H9 (cell line): ENCODE measurements around the gene ADRM1. TPM values are rescaled to one million over a fixed set of nuclear protein-coding genes. Genes with fewer than 3 reads are reported as not detected.

Experiments used
- DNase-seq: peaks from one replicate; pipeline ENCODE4 v3.0.0-alpha.2; 2017
- H2AFZ ChIP-seq: one replicate; pipeline ENCODE4 v1.6.1; 2013; ENCODE audit warnings: mild to moderate bottlenecking, low read length, control low read depth, moderate library complexity
- H2AK5ac ChIP-seq: 2 replicates; pipeline ENCODE4 v1.6.1; 2013; ENCODE audit warnings: low read length, control low read depth, mixed read lengths; ENCODE audit not compliant: insufficient read length
- H2BK120ac ChIP-seq: one replicate; pipeline ENCODE4 v1.6.1; 2013; ENCODE audit warnings: low read depth, mild to moderate bottlenecking, low read length, control low read depth, inconsistent platforms; ENCODE audit not compliant: poor library complexity, severe bottlenecking
- H2BK12ac ChIP-seq: 2 replicates; pipeline ENCODE4 v1.6.1; 2013; ENCODE audit warnings: low read length, control low read depth, mixed read lengths, low read depth; ENCODE audit not compliant: insufficient read length
- H2BK15ac ChIP-seq: 2 replicates; pipeline ENCODE4 v1.6.1; 2013; ENCODE audit warnings: low read depth, low read length, control low read depth
- H2BK20ac ChIP-seq: one replicate; pipeline ENCODE4 v1.6.1; 2013; ENCODE audit warnings: low read depth, mild to moderate bottlenecking, low read length, control low read depth, inconsistent platforms; ENCODE audit not compliant: poor library complexity, severe bottlenecking
- H2BK5ac ChIP-seq: 2 replicates; pipeline ENCODE4 v1.6.1; 2013; ENCODE audit warnings: low read length, control low read depth, mixed read lengths; ENCODE audit not compliant: insufficient read length
- H3K14ac ChIP-seq: 2 replicates; pipeline ENCODE4 v1.6.1; 2013; ENCODE audit warnings: low read length, control low read depth; ENCODE audit not compliant: insufficient read depth
- H3K18ac ChIP-seq: 2 replicates; pipeline ENCODE4 v1.6.1; 2013; ENCODE audit warnings: low read depth, mild to moderate bottlenecking, mixed read lengths, low read length, control low read depth; ENCODE audit not compliant: insufficient read length
- H3K23ac ChIP-seq: 2 replicates; pipeline ENCODE4 v1.6.1; 2013; ENCODE audit warnings: low read length, control low read depth, mixed read lengths, low read depth; ENCODE audit not compliant: insufficient read length
- H3K23me2 ChIP-seq: 2 replicates; pipeline ENCODE4 v1.6.1; 2013; ENCODE audit warnings: low read depth, mild to moderate bottlenecking, mixed read lengths, low read length, control low read depth; ENCODE audit not compliant: insufficient read length, poor library complexity, severe bottlenecking
- H3K27ac ChIP-seq: 2 replicates; pipeline ENCODE4 v1.5.1; 2013; ENCODE audit warnings: low read length, control low read depth, mixed read lengths, low read depth; ENCODE audit not compliant: insufficient read length
- H3K27me3 ChIP-seq: 2 replicates; pipeline ENCODE4 v1.6.1; 2013; ENCODE audit warnings: low read length, control low read depth, inconsistent platforms; ENCODE audit not compliant: insufficient read depth
- H3K4ac ChIP-seq: 2 replicates; pipeline ENCODE4 v1.6.1; 2013; ENCODE audit warnings: low read depth, mild to moderate bottlenecking, control low read depth, inconsistent platforms, low read length, moderate library complexity
- H3K4me1 ChIP-seq: 2 replicates; pipeline ENCODE4 v1.6.1; 2013; ENCODE audit warnings: low read length, control low read depth, inconsistent platforms; ENCODE audit not compliant: insufficient read depth
- H3K4me2 ChIP-seq: 2 replicates; pipeline ENCODE4 v1.6.1; 2013; ENCODE audit warnings: low read length, control low read depth, mixed read lengths; ENCODE audit not compliant: insufficient read length, insufficient read depth
- H3K56ac ChIP-seq: 2 replicates; pipeline ENCODE4 v1.6.1; 2013; ENCODE audit warnings: low read depth, mild to moderate bottlenecking, mixed read lengths, low read length, control low read depth; ENCODE audit not compliant: insufficient read length
- H3K79me1 ChIP-seq: 2 replicates; pipeline ENCODE4 v1.6.1; 2013; ENCODE audit warnings: low read depth, mild to moderate bottlenecking, moderate library complexity, low read length, control low read depth, inconsistent platforms; ENCODE audit not compliant: insufficient read depth, poor library complexity, severe bottlenecking
- H3K79me2 ChIP-seq: 2 replicates; pipeline ENCODE4 v1.6.1; 2013; ENCODE audit warnings: low read length, control low read depth, inconsistent platforms; ENCODE audit not compliant: insufficient read depth
- H3K9ac ChIP-seq: 2 replicates; pipeline ENCODE4 v1.6.1; 2013; ENCODE audit warnings: low read length, control low read depth, mixed read lengths; ENCODE audit not compliant: insufficient read length; ENCODE audit errors: extremely low read depth
- H3K9me3 ChIP-seq: one replicate; pipeline ENCODE4 v1.6.1; 2013; ENCODE audit warnings: low read depth, low read length, inconsistent platforms; ENCODE audit not compliant: control insufficient read depth
- H3T11ph ChIP-seq: one replicate; pipeline ENCODE4 v1.6.1; 2013; ENCODE audit warnings: mild to moderate bottlenecking, low read length, control low read depth, inconsistent platforms
- H4K20me1 ChIP-seq: one replicate; pipeline ENCODE4 v1.6.1; 2013; ENCODE audit not compliant: control insufficient read depth, insufficient read length, insufficient read depth
- H4K5ac ChIP-seq: 2 replicates; pipeline ENCODE4 v1.6.1; 2013; ENCODE audit warnings: low read depth, mild to moderate bottlenecking, mixed read lengths, low read length, control low read depth; ENCODE audit not compliant: insufficient read length
- H4K8ac ChIP-seq: replicated peaks from 2 replicates; pipeline ENCODE4 v1.6.1; 2013; ENCODE audit warnings: low read length, control low read depth, mixed read lengths, low read depth; ENCODE audit not compliant: insufficient read length
- H4K91ac ChIP-seq: 2 replicates; pipeline ENCODE4 v1.6.1; 2013; ENCODE audit warnings: low read depth, mild to moderate bottlenecking, moderate library complexity, mixed read lengths, low read length, control low read depth; ENCODE audit not compliant: insufficient read length
- H3K27ac Mint-ChIP-seq, 3 experiments: 2 replicates in 2 of 3; 3 replicates in 1 of 3; pipeline ENCODE4 v1.8.0; 2020 to 2021; ENCODE audit warnings: mixed read lengths in 3 of 3, mild to moderate bottlenecking in 1 of 3, moderate library complexity in 1 of 3
- H3K27me3 Mint-ChIP-seq: 2 replicates; pipeline ENCODE4 v1.8.0; 2021; ENCODE audit warnings: low read depth, mild to moderate bottlenecking, moderate library complexity, mixed read lengths
- H3K36me3 Mint-ChIP-seq, 3 experiments: 2 replicates in 2 of 3; 3 replicates in 1 of 3; pipeline ENCODE4 v1.8.0; 2020 to 2021; ENCODE audit warnings: low read depth in 3 of 3, mixed read lengths in 3 of 3; ENCODE audit not compliant: insufficient read depth in 1 of 3
- H3K4me1 Mint-ChIP-seq, 2 experiments: 2 replicates each; pipeline ENCODE4 v1.8.0; 2020; ENCODE audit warnings: mixed read lengths in 2 of 2
- H3K4me3 Mint-ChIP-seq, 2 experiments: 2 replicates in 1 of 2; 3 replicates in 1 of 2; pipeline ENCODE4 v1.8.0; 2020 to 2021; ENCODE audit warnings: mild to moderate bottlenecking in 2 of 2, mixed read lengths in 2 of 2, moderate library complexity in 1 of 2
- H3K9me3 Mint-ChIP-seq, 2 experiments: 2 replicates in 1 of 2; 3 replicates in 1 of 2; pipeline ENCODE4 v1.8.0; 2020; ENCODE audit warnings: mild to moderate bottlenecking in 2 of 2, mixed read lengths in 2 of 2, moderate library complexity in 1 of 2
- WGBS: extraction: QIAGEN DNeasy Blood & Tissue Kit; methylation state at CpG from one replicate; pipeline ENCODE4 v1.1.7; 2013; ENCODE audit warnings: missing lambda C conversion rate, low lambda C conversion rate, mixed read lengths; ENCODE audit not compliant: insufficient read length; ENCODE audit errors: extremely low coverage; 5-methylcytosine and 5-hydroxymethylcytosine counted together
- total RNA-seq: library from RNA; stranded (reverse); gene quantifications from 2 replicates; pipeline ENCODE4 v1.2.1, GENCODE V29; 2021
- TF ChIP-seq, protein P1 (sequence below): fragments of 200-600 bp; sonication (generic); conservative IDR thresholded peaks from 3 replicates; pipeline ENCODE4 v1.8.0; 2021; ENCODE audit warnings: antibody characterized with exemption, mild to moderate bottlenecking

ADRM1 gene
- total RNA-seq, 1 experiment from 2014 or later = 153 TPM

DNA sequence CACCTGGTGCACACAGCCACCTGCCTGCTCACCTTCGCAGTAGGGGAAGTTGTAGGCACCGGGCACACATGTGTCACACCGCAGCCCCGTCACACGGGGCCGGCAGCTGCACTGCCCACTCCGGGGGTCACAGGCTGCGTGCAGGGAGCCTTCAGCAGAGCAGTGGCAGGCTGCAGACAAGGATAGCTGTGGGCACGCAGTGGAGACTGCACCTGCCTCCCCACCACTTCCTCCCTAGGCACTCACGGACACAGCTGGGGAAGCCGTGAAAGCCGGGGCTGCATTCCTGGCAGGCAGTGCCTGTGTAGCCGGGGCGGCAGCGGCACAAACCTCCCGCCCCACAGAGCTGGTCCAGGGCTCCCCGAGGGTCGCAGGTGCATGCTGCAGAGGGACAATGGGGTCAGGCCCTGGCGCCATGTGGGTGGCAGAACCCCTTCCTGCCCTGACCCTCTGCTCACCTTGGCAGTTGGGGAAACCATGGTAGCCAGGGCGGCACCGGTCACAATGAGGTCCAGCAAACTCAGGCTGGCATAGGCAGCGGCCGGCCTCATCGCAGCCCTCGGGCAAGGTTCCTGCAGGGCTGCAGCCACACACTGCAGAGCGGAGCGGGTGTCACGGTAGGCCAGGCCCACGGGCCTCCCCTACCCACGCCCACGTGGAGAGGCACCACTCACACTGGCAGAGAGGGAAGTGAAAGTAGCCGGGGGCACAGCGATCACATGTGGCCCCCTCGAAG lies 34.9 kb downstream of the ADRM1 start:
- TF ChIP-seq, protein P1, sequence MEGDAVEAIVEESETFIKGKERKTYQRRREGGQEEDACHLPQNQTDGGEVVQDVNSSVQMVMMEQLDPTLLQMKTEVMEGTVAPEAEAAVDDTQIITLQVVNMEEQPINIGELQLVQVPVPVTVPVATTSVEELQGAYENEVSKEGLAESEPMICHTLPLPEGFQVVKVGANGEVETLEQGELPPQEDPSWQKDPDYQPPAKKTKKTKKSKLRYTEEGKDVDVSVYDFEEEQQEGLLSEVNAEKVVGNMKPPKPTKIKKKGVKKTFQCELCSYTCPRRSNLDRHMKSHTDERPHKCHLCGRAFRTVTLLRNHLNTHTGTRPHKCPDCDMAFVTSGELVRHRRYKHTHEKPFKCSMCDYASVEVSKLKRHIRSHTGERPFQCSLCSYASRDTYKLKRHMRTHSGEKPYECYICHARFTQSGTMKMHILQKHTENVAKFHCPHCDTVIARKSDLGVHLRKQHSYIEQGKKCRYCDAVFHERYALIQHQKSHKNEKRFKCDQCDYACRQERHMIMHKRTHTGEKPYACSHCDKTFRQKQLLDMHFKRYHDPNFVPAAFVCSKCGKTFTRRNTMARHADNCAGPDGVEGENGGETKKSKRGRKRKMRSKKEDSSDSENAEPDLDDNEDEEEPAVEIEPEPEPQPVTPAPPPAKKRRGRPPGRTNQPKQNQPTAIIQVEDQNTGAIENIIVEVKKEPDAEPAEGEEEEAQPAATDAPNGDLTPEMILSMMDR = no peak
- no CpG with 5 or more reads among the region's 34 CpGs for WGBS
- Histone ChIP-seq H2AK5ac (no peak overlapping the region), H3K23ac (no peak overlapping the region), H3K23me2 (no peaks in the 10 kb centered on the region), H2AFZ (no peak overlapping the region), H3T11ph (no peak overlapping the region), H2BK20ac (no peak overlapping the region), H3K79me2 (no peaks in the 10 kb centered on the region), H4K20me1 (peaks cover 3% of the 10 kb centered on the region), H2BK120ac (no peak overlapping the region), H3K27ac (no peak overlapping the region), H3K9ac (no peak overlapping the region), H4K91ac (no peak overlapping the region), H2BK5ac (no peak overlapping the region), H3K9me3 (no peaks in the 10 kb centered on the region), H2BK15ac (no peak overlapping the region), H4K8ac (no peak overlapping the region), H3K4ac (no peak overlapping the region), H3K14ac (no peak overlapping the region; the same call in 1 of the 2 replicates), H3K4me2 (no peak overlapping the region), H4K5ac (peak overlapping the region; percentile 0), H2BK12ac (no peak overlapping the region), H3K18ac (no peak overlapping the region), H3K4me1 (no peaks in the 10 kb centered on the region), H3K79me1 (no peaks in the 10 kb centered on the region), H3K56ac (no peak overlapping the region), H3K27me3 (no peaks in the 10 kb centered on the region)
- no peak overlapping the region for H3K4me3 Mint-ChIP-seq
- H3K9me3 Mint-ChIP-seq = no peaks in the 10 kb centered on the region
- H3K27me3 Mint-ChIP-seq = no peaks in the 10 kb centered on the region
- H3K36me3 Mint-ChIP-seq = peaks cover 21 to 64% (median 63%) of the 10 kb centered on the region in 3 experiments; a peak in 6 of 7 replicates
- peak overlapping the region in 2 of 3 experiments; percentile 74 to 81; a peak in 1 of 7 replicates for H3K27ac Mint-ChIP-seq
- DNase-seq = no peak
- no peaks in the 10 kb centered on the region for H3K4me1 Mint-ChIP-seq
